Kidney (tissue), 14 donors: ENCODE results near the gene EGFL7. TPM values are rescaled to one million over a fixed set of nuclear protein-coding genes. Genes with fewer than 3 reads are reported as not detected.

ENCODE experiments used
- DNase-seq, 5 donors: peaks; one replicate each; pipeline ENCODE4 v3.0.0-alpha.2; 2013 to 2020
- FAIRE-seq: peaks from 2 replicates; lab custom pipeline; 2012; peaks lifted over from hg19 to GRCh38; lab: Jason Lieb, UNC
- H3K27ac ChIP-seq, 2 donors: one replicate each; pipeline ENCODE4 v1.7.0; 2013; ENCODE audit warnings: low read depth in 2 of 2, low read length in 2 of 2, inconsistent platforms in 1 of 2
- H3K27me3 ChIP-seq: one replicate; pipeline ENCODE4 v1.7.1; 2013; ENCODE audit warnings: low read length, inconsistent platforms; ENCODE audit not compliant: control insufficient read depth, insufficient read depth
- H3K36me3 ChIP-seq, 3 donors: one replicate each; pipeline versions ENCODE4 v1.7.0 to v1.7.1; 2013; ENCODE audit warnings: low read length in 3 of 3, control low read depth in 1 of 3, inconsistent platforms in 1 of 3; ENCODE audit not compliant: insufficient read depth in 3 of 3, control insufficient read depth in 2 of 3
- H3K4me1 ChIP-seq, 3 donors: one replicate each; pipeline versions ENCODE4 v1.7.0 to v1.7.1; 2013; ENCODE audit warnings: low read length in 3 of 3, inconsistent platforms in 1 of 3, low read depth in 1 of 3; ENCODE audit not compliant: control insufficient read depth in 2 of 3, insufficient read depth in 2 of 3
- H3K4me3 ChIP-seq, 3 donors: one replicate each; pipeline versions ENCODE4 v1.7.0 to v1.8.1; 2013; ENCODE audit warnings: low read length in 3 of 3, control low read depth in 1 of 3, inconsistent platforms in 1 of 3
- H3K9ac ChIP-seq, 3 donors: one replicate each; pipeline versions ENCODE4 v1.7.0 to v1.7.1; 2013; ENCODE audit warnings: low read length in 3 of 3, control low read depth in 1 of 3, inconsistent platforms in 1 of 3
- H3K9me3 ChIP-seq, 3 donors: one replicate each; pipeline versions ENCODE4 v1.7.0 to v1.7.1; 2013; ENCODE audit warnings: low read length in 3 of 3, control low read depth in 1 of 3, inconsistent platforms in 1 of 3; ENCODE audit not compliant: control insufficient read depth in 2 of 3, insufficient read depth in 1 of 3
- CTCF ChIP-seq: IDR thresholded peaks from 3 replicates; pipeline ENCODE4 v1.5.1; 2012; ENCODE audit warnings: mild to moderate bottlenecking, moderate library complexity, borderline replicate concordance; ENCODE audit not compliant: insufficient read depth; ENCODE audit errors: extremely low read depth
- intact Hi-C: fragments of 100-400 bp; cut with DNase I; formaldehyde crosslinking; loops from one replicate; pipeline ENCODE4 v1.11.1; 2022
- polyA plus RNA-seq: library from polyadenylated mRNA; stranded (reverse); fragments of 350-450 nt; fragmentation: Illumina TruSeq; extraction: RNeasy Lipid Tissue Mini Kit (QIAGEN cat#74804); gene quantifications from one replicate; pipeline ENCODE4 v1.2.3, GENCODE V29; 2014; ENCODE audit warnings: low read depth, low replicate concordance; ENCODE audit not compliant: insufficient read depth
- total RNA-seq: library from RNA; stranded (reverse); fragmentation: NEBNext Ultra II Directional; extraction: Animal tissue kit (Norgen Biotek cat#: 25700); gene quantifications from one replicate; pipeline ENCODE4 v1.2.1, GENCODE V29; 2021
- donor health status: control.
- donor health status: control.
- donor health status: control.
- donor health status: control.
- donor health status: control.
- donor health status: DM: yes; HTN: yes; CAD: no.
- donor health status: Normal renal cell carcinoma (clear cell type).

EGFL7 gene
- total and polyA plus RNA-seq, 2 donors from 2014 or later, result 137 to 140 TPM

GRCh38 chr9:136656183-136656738 is 6.5 kb upstream of the EGFL7 start:
- no peak for TF ChIP-seq CTCF
- Histone ChIP-seq H3K9ac (no peak overlapping the region), H3K27me3 (no peaks in the 10 kb centered on the region), H3K9me3 (no peaks in the 10 kb centered on the region), H3K4me3 (peak overlapping the region in 1 of 3 donors; percentile 21), H3K27ac (peak overlapping the region; percentile 80 to 88), H3K36me3 (no peaks in the 10 kb centered on the region), H3K4me1 (peaks cover 0 to 3% (median 0%) of the 10 kb centered on the region in 3 donors)
- intact Hi-C loops, result no loop called here
- no peak for FAIRE-seq
- DNase-seq, result peak in 1 of 5 donors; percentile 53

- Histone ChIP-seq H3K4me3 (peak overlapping the region in 1 of 3 donors; percentile 44), H3K4me1 (peaks cover 0 to 3% (median 0%) of the 10 kb centered on the region in 3 donors), H3K9ac (no peak overlapping the region), H3K9me3 (no peaks in the 10 kb centered on the region), H3K27ac (peak overlapping the region; percentile 80 to 88), H3K27me3 (no peaks in the 10 kb centered on the region), H3K36me3 (no peaks in the 10 kb centered on the region)
- TF ChIP-seq CTCF, result no peak
- intact Hi-C loops, result no loop called here
- DNase-seq, result peak in 2 of 5 donors; percentile 53 to 72
- FAIRE-seq, result no peak
Observed at GRCh38 chr9:136656795-136657611, 5.7 kb upstream of the EGFL7 start.

GRCh38 chr9:136657974-136658848 is 4.5 kb upstream of the EGFL7 start:
- peak overlapping the region in 1 of 3 donors; percentile 58 for H3K9ac ChIP-seq
- peak overlapping the region; percentile 78 to 88 for H3K27ac ChIP-seq
- intact Hi-C loops, result no loop called here
- no peak for TF ChIP-seq CTCF
- H3K27me3 ChIP-seq, result no peaks in the 10 kb centered on the region
- H3K4me3 ChIP-seq, result peak overlapping the region in 1 of 3 donors; percentile 44
- H3K9me3 ChIP-seq, result no peaks in the 10 kb centered on the region
- FAIRE-seq, result no peak
- no peaks in the 10 kb centered on the region for H3K36me3 ChIP-seq
- H3K4me1 ChIP-seq, result peaks cover 0 to 3% (median 0%) of the 10 kb centered on the region in 3 donors
- peak in 2 of 5 donors; percentile 65 to 74 for DNase-seq
